Measurements from ENCODE around the gene PPP2R1A.
A peak's percentile ranks its signal among the peaks of the same experiment; 100 is the strongest.

PPP2R1A gene

GRCh38 chr19:52275988-52276387 is 86.1 kb downstream of the PPP2R1A start:
- in situ Hi-C loops (cut with HindIII; ENCODE audit: low pct_unique_long_range_greater_than_20kb, low sequenced_read_pairs): no loop called here
- no peak for DNase-seq (ENCODE audit: low read depth in 1 of 2, low spot score in 1 of 2)
- no peak for TF ChIP-seq JUND (IDR thresholded peaks at IDR 0.05; ENCODE audit: low read depth)

- peak in 1 of 2 experiments; percentile 89 for DNase-seq (ENCODE audit: low read depth in 1 of 2, low spot score in 1 of 2)
- in situ Hi-C loops (cut with HindIII; ENCODE audit: low pct_unique_long_range_greater_than_20kb, low sequenced_read_pairs): no loop called here
- no peak for TF ChIP-seq JUND (IDR thresholded peaks at IDR 0.05; ENCODE audit: low read depth)
Measured at GRCh38 chr19:52277471-52277870, 87.6 kb downstream of the PPP2R1A start.
